GM19372 (cell line): ENCODE results near the gene EFEMP1.

Source experiments
- ATAC-seq: cut with Tn5 transposase; IDR thresholded peaks from one replicate; pipeline ENCODE4 v1.9.1; 2021; ENCODE audit warnings: mild to moderate bottlenecking, low read depth, moderate library complexity; ENCODE audit not compliant: unreplicated experiment

Gene EFEMP1

GRCh38 chr2:55871637-55872036 is 51.9 kb downstream of the EFEMP1 start:
- ATAC-seq, result no peak

DNA sequence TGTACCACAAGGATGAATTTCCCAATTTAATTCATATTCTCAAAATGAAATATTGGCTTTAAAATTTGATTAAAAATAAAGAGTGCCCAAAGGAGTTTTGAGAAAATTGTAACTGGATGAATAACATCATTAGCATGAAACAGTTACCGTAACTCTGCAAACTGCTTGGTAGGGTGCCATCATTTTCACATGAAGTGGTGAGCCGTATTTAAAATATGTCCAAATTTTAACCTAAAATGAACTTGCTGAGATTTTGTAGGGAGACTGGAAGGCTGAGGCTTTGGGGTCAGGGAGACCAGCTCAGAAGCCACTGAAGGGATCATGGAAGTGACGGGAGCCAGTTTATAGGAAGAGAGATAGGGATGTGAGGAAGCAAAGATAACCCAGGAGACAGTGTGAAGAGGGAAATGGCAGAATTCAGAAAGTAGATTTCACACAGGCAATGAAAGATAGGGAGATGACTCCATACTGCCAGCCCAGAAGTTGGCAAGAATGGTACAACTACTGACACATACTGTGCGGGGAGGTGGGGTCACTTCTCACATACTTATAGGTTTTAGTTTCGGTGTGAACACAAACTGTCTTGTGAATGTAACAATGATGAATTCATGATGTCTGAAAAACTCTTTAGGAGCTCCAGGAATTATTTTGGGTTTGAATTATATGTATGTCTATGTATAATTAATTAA is 53.8 kb downstream of the EFEMP1 start:
- ATAC-seq, result no peak

- ATAC-seq, result no peak
Measured at GRCh38 chr2:55865096-55865835, 58.3 kb downstream of the EFEMP1 start.

DNA sequence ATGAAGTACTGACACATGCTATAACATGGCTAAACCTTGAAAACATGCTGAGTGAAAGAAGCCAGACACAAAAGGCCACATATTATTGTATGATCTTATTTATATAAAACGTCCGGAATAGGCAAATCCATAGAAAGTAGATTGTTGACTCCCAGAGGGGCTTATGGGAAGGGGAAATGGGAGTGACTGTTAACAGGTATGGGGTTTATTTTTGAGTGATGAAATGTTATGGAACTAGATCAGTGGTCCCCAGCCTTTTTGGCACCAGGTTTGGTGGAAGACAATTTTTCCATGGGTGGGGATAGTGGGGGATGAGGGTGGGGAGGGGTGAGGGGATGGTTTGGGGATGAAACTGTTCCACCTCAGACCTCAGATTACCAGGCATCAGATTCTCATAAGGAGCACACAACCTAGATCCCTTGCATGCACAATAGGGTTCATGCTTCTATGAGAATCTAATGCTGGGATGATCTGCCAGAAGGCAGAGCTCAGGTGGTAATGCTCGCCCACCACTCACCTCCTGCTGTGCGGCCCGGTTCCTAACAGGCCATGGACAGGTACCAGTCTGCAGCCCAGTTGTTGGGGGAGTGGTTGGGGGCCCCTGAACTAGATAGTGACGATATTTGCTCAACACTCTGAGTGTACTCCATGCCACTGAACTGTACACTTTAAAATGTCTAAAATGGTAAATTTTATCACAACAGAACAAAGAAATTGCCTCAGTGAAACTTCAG is 59.1 kb downstream of the EFEMP1 start:
- ATAC-seq, result no peak

GRCh38 chr2:55862673-55863390 is 60.8 kb downstream of the EFEMP1 start:
- no peak for ATAC-seq

DNA sequence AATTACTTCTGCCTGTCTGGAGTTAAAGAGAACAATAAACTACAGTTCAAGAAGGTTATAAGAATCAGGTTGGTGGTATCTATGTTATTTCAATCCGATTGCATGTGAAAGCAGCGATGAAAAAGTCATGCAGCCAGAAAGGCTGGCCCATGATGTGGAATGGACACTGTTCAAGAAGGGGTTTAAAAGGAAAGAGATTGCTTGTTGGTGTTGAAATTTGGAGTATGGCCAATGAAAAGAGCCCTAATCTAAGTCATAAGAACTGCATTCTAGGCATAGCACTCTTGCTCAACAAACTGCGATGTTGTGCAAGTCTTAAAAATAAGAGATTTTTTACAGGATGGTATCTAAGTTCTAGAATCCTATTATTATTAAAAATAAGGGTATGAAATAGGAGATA is 61.3 kb downstream of the EFEMP1 start:
- no peak for ATAC-seq

- no peak for ATAC-seq
Measured at GRCh38 chr2:55861733-55862132, 61.8 kb downstream of the EFEMP1 start.

GRCh38 chr2:55860832-55861231 is 62.8 kb downstream of the EFEMP1 start:
- no peak for ATAC-seq

- no peak for ATAC-seq
Measured at GRCh38 chr2:55859875-55860274, 63.7 kb downstream of the EFEMP1 start.

- ATAC-seq, result no peak
Measured at GRCh38 chr2:55857766-55858165, 65.8 kb downstream of the EFEMP1 start.

DNA sequence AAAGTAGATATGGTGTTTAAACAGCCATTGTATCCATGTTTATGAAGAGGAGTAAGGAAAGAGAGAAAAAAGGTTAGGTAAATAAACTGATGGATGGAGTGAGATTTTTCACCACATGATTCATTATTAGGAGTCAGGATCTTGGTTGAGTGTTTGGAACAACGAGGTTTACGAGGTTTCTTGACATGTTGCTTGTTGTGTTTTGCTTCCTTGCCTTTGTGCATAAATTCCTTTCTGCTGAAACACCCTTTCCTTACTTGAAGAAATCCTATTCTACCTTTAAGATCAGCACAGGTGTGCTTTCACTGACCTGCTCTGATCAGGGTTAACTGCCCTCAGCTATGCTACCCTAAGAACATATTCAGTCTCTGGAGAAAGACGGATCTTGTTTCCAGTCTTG is 66.6 kb downstream of the EFEMP1 start:
- ATAC-seq, result no peak

- ATAC-seq, result no peak
Measured at GRCh38 chr2:55848096-55848495, 75.5 kb downstream of the EFEMP1 start.

DNA sequence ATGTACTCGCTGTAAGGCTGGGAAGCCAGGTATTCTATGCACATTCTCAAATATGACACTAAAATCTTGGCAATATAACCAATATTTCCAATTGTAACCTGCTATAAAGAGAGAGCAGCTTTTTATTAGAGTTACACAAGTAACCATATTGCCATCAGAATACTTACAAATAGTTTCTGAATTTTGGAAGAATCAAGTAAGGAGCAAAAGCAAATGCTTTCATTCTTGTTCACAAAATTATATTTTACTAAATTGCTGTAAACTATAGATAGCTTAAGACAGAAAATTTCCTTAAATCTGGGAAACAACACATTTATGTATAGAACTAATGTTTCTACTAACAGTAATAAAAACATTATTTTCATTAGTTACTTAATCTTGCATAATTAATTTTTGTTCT is 77.2 kb downstream of the EFEMP1 start:
- ATAC-seq, result no peak

DNA sequence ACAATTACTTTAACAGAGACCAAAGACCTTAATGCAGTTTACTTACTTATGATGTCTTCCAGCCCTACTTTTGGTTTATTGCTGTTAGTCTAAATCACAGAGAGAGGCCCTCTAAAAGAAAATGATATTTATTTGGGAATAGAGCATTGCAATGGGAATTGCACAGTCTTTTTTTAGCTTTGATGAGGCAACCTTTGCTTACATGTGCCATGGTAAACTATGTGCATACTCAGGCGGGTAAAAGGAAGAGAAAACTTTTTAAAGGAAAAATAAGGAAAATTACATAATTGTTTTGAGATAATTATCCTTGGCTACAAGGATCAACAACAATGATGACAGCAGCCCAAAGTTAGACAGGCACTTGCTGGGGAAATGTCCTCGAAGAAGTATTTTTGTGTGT is 78.6 kb downstream of the EFEMP1 start:
- ATAC-seq, result no peak

GRCh38 chr2:55843994-55844345 is 79.6 kb downstream of the EFEMP1 start:
- ATAC-seq, result no peak

DNA sequence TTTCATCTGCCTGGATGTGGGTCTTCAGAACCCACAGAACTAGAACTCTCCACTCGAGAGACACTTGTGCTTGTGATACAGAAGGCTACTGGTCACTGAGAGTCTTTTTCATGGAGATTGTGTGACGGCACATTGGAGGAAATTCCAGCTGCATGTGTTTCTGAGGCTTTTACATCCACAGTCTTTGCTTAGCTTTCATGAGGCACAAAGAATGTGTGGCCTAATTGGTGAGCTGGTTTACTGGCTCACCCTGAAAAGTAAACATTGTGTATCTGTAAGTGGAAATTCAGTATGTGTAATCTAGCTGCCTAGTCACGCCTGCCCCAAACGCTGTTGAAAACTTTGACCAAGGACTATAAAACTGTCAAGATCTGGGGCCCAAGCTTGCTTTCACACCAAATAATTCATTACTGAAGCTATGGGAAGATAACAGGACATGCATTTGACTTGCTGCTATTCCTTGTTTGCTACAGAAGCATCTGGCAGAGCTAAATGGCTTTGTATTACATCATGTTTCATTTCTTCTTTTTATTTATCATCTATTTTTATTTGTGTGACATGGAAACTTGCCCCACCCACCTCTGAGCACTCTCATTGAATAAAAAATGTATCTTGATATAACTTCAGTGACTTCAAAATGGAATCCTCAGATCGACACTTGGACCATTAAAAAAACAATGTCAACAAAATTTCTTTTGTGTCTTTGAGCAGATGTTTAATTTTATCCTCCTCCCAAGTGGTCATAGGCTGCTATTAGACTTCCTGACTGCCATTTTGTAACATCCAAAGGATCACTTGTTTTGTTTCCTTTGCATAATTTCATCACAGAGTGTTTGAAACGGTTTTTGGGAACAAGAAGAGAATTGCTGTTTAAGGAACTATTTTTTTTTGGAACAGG is 80.2 kb downstream of the EFEMP1 start:
- no peak for ATAC-seq

DNA sequence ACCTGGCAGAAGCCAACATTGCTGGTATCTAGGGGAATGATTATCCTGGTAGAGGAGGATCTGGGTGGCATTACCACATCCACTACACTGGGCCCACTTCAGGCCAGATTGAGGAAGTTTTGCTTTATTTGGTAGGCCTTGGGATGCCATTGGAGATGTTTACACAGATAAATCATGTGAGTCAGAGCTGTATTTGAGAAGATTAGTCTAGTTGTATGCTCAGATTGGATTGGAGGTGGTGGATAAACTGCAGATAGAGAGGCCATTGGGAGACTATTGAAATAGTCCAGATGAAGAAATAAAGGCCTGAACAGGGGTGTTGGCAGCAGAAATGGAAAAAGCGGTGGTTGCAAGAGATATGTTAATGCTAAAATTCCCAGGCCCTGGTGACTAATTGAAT is 81.5 kb downstream of the EFEMP1 start:
- no peak for ATAC-seq

GRCh38 chr2:55840460-55840859 is 83.1 kb downstream of the EFEMP1 start:
- no peak for ATAC-seq

DNA sequence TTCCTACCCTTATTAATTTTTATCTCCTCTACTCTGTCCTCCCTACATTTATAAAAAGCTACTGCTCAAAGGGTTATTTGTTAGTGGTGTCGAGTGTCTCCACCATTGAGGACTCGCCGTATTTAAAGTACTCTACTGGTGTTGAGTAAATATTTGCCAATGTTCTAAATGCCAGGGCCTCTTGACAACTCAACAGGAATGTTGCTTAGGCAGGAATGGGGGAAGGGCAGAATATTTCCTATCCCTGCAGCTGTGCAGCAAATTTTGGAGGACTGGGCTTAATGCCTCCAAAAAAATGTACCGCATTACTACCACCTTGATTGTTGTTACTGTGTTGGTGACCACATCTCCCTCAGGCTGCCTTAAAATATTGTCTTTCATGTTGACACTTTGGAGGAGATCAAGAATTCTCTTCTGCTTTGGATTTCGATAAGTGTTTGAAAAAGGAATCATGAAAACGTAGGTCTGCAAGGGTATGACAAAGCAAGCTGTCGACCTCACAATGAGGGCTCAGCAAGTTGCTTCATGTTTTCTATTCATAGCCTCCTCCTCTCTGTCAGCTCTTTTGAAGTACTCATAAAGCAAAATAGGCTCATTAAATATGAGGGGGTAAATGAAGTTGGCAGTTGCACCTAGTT is 84.3 kb downstream of the EFEMP1 start:
- no peak for ATAC-seq

DNA sequence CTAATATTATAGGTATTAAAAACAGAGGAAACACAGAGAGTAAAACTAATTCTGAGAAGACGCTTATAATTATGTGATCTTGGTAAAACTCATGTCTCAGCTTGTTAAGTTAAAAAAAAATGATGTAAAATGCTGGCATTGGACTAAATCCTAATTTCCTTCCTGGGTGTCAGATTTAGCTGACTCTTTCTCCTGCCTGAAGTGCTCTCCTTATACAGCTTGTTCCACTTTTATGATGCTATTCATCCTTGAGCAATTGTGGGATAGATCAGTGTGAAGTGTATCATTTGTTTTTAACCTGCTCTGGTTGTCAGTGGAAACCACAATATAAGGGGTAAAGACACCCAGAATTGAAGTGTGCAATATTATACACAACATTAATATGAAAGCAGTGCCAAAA is 84.9 kb downstream of the EFEMP1 start:
- no peak for ATAC-seq
